ENCODE data around the gene PLEKHG3.

DNA sequence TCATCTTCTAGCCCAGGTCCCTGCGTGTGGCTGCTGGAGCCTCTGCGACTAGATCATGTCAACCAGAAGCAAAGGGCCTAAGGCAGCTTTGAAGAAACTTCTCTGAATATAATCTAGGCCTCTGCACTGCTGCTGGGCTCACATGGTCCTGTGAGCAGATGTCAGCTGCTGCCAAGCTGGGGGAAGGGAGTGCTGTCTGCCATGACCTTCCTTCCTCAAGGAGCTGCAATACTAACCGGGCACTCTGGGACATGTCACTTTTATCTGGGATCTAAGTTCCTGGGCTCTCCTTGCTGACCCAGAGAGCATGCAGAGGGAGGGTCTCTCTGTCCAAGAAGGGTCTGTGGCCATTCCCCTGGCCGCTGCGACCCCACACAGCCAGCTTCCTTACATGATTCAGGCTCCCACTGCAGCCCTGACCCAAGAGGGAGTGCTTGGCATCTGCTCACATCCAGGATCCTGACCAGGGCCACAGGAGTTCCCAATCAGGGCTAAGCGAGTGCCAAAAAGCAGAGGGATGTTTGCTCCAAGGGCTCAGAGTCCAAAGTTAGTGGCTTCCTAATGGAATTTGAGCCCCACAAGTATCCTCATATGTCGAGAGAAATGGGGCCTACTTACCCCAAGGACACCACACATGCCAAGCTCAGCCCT lies 74.0 kb downstream of the PLEKHG3 start:
- TF ChIP-seq POLR2A (IDR thresholded peaks at IDR 0.05) (no peak), EP300 (IDR thresholded peaks at IDR 0.05) (no peak)
- TF ChIP-seq, protein P1, sequence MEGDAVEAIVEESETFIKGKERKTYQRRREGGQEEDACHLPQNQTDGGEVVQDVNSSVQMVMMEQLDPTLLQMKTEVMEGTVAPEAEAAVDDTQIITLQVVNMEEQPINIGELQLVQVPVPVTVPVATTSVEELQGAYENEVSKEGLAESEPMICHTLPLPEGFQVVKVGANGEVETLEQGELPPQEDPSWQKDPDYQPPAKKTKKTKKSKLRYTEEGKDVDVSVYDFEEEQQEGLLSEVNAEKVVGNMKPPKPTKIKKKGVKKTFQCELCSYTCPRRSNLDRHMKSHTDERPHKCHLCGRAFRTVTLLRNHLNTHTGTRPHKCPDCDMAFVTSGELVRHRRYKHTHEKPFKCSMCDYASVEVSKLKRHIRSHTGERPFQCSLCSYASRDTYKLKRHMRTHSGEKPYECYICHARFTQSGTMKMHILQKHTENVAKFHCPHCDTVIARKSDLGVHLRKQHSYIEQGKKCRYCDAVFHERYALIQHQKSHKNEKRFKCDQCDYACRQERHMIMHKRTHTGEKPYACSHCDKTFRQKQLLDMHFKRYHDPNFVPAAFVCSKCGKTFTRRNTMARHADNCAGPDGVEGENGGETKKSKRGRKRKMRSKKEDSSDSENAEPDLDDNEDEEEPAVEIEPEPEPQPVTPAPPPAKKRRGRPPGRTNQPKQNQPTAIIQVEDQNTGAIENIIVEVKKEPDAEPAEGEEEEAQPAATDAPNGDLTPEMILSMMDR (IDR thresholded peaks at IDR 0.05) = no peak
